OCI-LY7 (cell line): Measurements from ENCODE around the gene CEP170B. TPM values are rescaled to one million over a fixed set of nuclear protein-coding genes. Genes with fewer than 3 reads are reported as not detected.

Experiments used
- BruUV-seq: library from RNA; stranded (reverse); fragments of 400-500 nt; replicated peaks from 2 replicates; lab custom pipeline; 2021; lab: Mats Ljungman, UMichigan
- CTCF ChIA-PET: fragments of 300-600 bp; sonication (Branson Sonifier 250); formaldehyde crosslinking; loops from one replicate; lab custom pipeline; 2022; ENCODE audit warnings: antibody characterized with exemption; ENCODE audit not compliant: unreplicated experiment; lab: Charles Lee
- POLR2A ChIA-PET: fragments of 300-600 bp; sonication (Branson Sonifier 250); formaldehyde crosslinking; loops from one replicate; lab custom pipeline; 2022; ENCODE audit warnings: antibody characterized with exemption; lab: Charles Lee
- DNase-seq: peaks from one replicate; pipeline ENCODE4 v3.0.0-alpha.2; 2015; ENCODE audit warnings: low spot score
- H2AFZ ChIP-seq: fragments of 200-600 bp; sonication (generic), shearing (Covaris generic); 2 replicates; pipeline ENCODE4 v1.6.1; 2014; ENCODE audit warnings: mild to moderate bottlenecking, antibody characterized with exemption, low read length, moderate library complexity
- H3K27ac ChIP-seq: fragments of 200-600 bp; sonication (generic); 2 replicates; pipeline ENCODE4 v1.5.1; 2014; ENCODE audit warnings: mixed run types, low read depth, mild to moderate bottlenecking, moderate library complexity, low read length, inconsistent platforms; ENCODE audit not compliant: poor library complexity, severe bottlenecking
- H3K36me3 ChIP-seq: fragments of 200-600 bp; sonication (generic); 2 replicates; pipeline ENCODE4 v1.6.1; 2014; ENCODE audit warnings: mild to moderate bottlenecking, antibody characterized with exemption, low read length, moderate library complexity, mixed read lengths; ENCODE audit not compliant: insufficient read depth
- H3K4me1 ChIP-seq: fragments of 200-600 bp; sonication (generic); 2 replicates; pipeline ENCODE4 v1.5.1; 2014; ENCODE audit warnings: mild to moderate bottlenecking, low read length; ENCODE audit not compliant: insufficient read depth, poor library complexity, severe bottlenecking
- H3K4me2 ChIP-seq: fragments of 200-600 bp; sonication (generic); 2 replicates; pipeline ENCODE4 v1.6.1; 2014; ENCODE audit warnings: mild to moderate bottlenecking, low read length
- H3K4me3 ChIP-seq: fragments of 200-600 bp; sonication (generic); 2 replicates; pipeline ENCODE4 v1.5.1; 2014; ENCODE audit warnings: mild to moderate bottlenecking, low read depth, low read length; ENCODE audit not compliant: poor library complexity, severe bottlenecking
- H3K79me2 ChIP-seq: fragments of 200-600 bp; sonication (generic); 2 replicates; pipeline ENCODE4 v1.6.1; 2016; ENCODE audit warnings: low read depth, mild to moderate bottlenecking, low read length, moderate library complexity, mixed read lengths; ENCODE audit not compliant: insufficient read depth
- H3K9me2 ChIP-seq: fragments of 200-600 bp; sonication (generic); 2 replicates; pipeline ENCODE4 v1.6.1; 2016; ENCODE audit warnings: mild to moderate bottlenecking, low read length, mixed read lengths; ENCODE audit not compliant: insufficient read depth
- H3K9me3 ChIP-seq: fragments of 200-600 bp; sonication (generic); 2 replicates; pipeline ENCODE4 v1.6.1; 2014; ENCODE audit warnings: mild to moderate bottlenecking, mixed run types, low read length, mixed read lengths
- H4K20me1 ChIP-seq: fragments of 200-600 bp; sonication (generic); 2 replicates; pipeline ENCODE4 v1.6.1; 2014; ENCODE audit warnings: mild to moderate bottlenecking, antibody characterized with exemption, low read length, moderate library complexity, mixed read lengths; ENCODE audit not compliant: insufficient read depth
- EZH2phosphoT487 ChIP-seq: fragments of 200-600 bp; sonication (generic); IDR thresholded peaks from 2 replicates; pipeline ENCODE4 v1.6.1; 2018; ENCODE audit warnings: low read depth, borderline replicate concordance, mild to moderate bottlenecking, mixed run types, antibody characterized with exemption, low read length, moderate library complexity, mixed read lengths
- intact Hi-C: fragments of 100-400 bp; cut with micrococcal nuclease; formaldehyde crosslinking; loops from one replicate; pipeline ENCODE4 v1.10.0; 2022; ENCODE audit not compliant: unreplicated experiment
- total RNA-seq, 2 experiments: library from RNA; depleted of rRNA in 1 of 2; stranded (reverse); fragments of >200 nt in 1 of 2; shearing (Covaris generic) in 1 of 2; gene quantifications; 2 replicates each; pipeline ENCODE4 v1.2.3, GENCODE V29; 2014 to 2022
- TF ChIP-seq, protein P1 (sequence below): fragments of 200-600 bp; sonication (generic); conservative IDR thresholded peaks from 2 replicates; pipeline ENCODE4 v1.5.1; 2014; ENCODE audit warnings: mild to moderate bottlenecking, antibody characterized with exemption, low read length, moderate library complexity, mixed read lengths

Gene CEP170B
- total RNA-seq, 2 experiments from 2014 or later: 0.10 to 0.16 TPM

DNA sequence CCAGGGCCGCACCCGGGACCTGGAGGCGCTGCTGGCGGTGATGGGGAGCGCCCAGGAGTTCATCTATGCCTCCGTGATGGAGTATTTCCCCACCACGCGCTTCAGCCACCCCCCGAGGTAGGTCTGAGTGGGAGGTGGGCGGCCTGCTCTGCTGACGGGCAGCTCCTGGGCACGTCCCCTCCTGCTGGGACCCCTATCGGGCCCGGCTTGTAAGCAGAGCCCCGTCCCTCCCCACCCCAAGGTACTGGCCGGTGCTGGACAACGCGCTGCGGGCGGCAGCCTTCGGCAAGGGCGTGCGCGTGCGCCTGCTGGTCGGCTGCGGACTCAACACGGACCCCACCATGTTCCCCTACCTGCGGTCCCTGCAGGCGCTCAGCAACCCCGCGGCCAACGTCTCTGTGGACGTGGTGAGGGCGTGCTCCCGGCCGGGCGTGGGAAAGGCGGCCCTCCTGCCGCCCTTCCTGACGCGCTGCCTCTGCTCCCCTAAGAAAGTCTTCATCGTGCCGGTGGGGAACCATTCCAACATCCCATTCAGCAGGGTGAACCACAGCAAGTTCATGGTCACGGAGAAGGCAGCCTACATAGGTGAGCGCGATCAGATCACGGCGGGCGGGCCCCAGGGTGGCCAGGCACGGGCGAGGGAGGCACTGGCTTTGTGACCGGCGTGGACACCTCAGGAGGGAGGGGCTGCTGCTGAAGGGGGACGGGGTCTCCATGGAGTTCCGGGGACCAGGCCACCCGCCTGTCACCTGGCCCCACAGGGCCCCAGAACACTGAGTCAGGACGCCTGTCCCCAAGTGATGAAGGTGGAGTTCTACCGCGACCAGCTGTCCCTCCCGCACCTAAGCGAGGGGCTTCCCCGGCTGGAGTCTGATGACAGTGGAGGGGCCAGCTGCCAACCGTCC lies 67.0 kb downstream of the CEP170B start:
- no peak overlapping the region for H2AFZ ChIP-seq
- no peak overlapping the region for H3K27ac ChIP-seq
- no TSS peak for BruUV-seq
- H3K9me3 ChIP-seq: no peaks in the 10 kb centered on the region
- no peaks in the 10 kb centered on the region for H3K36me3 ChIP-seq
- CTCF ChIA-PET: no interaction called here
- H3K79me2 ChIP-seq: no peaks in the 10 kb centered on the region
- peaks cover 13% of the 10 kb centered on the region for H3K4me1 ChIP-seq
- POLR2A ChIA-PET: no interaction called here
- no peak for DNase-seq
- TF ChIP-seq, protein P1, sequence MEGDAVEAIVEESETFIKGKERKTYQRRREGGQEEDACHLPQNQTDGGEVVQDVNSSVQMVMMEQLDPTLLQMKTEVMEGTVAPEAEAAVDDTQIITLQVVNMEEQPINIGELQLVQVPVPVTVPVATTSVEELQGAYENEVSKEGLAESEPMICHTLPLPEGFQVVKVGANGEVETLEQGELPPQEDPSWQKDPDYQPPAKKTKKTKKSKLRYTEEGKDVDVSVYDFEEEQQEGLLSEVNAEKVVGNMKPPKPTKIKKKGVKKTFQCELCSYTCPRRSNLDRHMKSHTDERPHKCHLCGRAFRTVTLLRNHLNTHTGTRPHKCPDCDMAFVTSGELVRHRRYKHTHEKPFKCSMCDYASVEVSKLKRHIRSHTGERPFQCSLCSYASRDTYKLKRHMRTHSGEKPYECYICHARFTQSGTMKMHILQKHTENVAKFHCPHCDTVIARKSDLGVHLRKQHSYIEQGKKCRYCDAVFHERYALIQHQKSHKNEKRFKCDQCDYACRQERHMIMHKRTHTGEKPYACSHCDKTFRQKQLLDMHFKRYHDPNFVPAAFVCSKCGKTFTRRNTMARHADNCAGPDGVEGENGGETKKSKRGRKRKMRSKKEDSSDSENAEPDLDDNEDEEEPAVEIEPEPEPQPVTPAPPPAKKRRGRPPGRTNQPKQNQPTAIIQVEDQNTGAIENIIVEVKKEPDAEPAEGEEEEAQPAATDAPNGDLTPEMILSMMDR: no peak
- no peak overlapping the region for H3K4me3 ChIP-seq
- no peaks in the 10 kb centered on the region for H3K9me2 ChIP-seq
- H4K20me1 ChIP-seq: no peaks in the 10 kb centered on the region
- H3K4me2 ChIP-seq: no peak overlapping the region
- intact Hi-C loops: no loop called here

DNA sequence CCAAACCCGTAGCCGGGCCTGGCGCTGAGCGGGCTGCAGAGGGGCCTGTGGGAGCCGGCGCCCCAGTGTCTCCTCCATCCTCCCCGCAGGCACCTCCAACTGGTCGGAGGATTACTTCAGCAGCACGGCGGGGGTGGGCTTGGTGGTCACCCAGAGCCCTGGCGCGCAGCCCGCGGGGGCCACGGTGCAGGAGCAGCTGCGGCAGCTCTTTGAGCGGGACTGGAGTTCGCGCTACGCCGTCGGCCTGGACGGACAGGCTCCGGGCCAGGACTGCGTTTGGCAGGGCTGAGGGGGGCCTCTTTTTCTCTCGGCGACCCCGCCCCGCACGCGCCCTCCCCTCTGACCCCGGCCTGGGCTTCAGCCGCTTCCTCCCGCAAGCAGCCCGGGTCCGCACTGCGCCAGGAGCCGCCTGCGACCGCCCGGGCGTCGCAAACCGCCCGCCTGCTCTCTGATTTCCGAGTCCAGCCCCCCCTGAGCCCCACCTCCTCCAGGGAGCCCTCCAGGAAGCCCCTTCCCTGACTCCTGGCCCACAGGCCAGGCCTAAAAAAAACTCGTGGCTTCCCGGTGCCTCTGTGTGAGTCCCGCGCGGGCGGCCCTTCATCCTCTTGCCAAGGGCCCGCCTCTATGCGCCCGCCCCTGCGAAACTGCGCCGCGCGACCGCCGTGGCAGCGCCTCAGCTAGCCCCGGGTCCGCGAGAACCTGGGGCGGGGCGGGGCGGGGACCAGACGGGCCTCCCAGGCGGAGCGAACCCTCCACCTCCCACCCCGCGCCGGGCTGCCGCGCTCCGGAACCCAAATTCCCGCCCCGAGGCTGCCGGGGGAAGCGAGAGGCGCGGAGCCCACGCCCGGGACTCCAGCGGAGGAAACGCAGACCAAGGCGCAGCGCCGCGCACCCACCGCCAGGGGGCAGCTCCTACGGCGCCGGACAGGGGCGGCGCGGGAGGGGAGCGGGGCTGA lies 67.9 kb downstream of the CEP170B start:
- H4K20me1 ChIP-seq: no peaks in the 10 kb centered on the region
- H3K27ac ChIP-seq: no peak overlapping the region
- no peaks in the 10 kb centered on the region for H3K9me3 ChIP-seq
- no peak overlapping the region for H3K4me2 ChIP-seq
- no peaks in the 10 kb centered on the region for H3K79me2 ChIP-seq
- no TSS peak for BruUV-seq
- TF ChIP-seq EZH2phosphoT487: no peak
- TF ChIP-seq, protein P1: peak; percentile 47
- no peak overlapping the region for H3K4me3 ChIP-seq
- H2AFZ ChIP-seq: no peak overlapping the region
- CTCF ChIA-PET: no interaction called here
- no peaks in the 10 kb centered on the region for H3K36me3 ChIP-seq
- DNase-seq: peak; percentile 47
- POLR2A ChIA-PET: no interaction called here
- intact Hi-C loops: no loop called here
- no peaks in the 10 kb centered on the region for H3K9me2 ChIP-seq
- peaks cover 4% of the 10 kb centered on the region for H3K4me1 ChIP-seq
